GM19438 (cell line): ENCODE measurements around the gene SMARCD3.

Experiments
- ATAC-seq: cut with Tn5 transposase; IDR thresholded peaks from one replicate; pipeline ENCODE4 v1.9.1; 2021; ENCODE audit warnings: low read depth; ENCODE audit not compliant: unreplicated experiment

The SMARCD3 gene

GRCh38 chr7:151193203-151193978 is 55.1 kb downstream of the SMARCD3 start:
- ATAC-seq = no peak

DNA sequence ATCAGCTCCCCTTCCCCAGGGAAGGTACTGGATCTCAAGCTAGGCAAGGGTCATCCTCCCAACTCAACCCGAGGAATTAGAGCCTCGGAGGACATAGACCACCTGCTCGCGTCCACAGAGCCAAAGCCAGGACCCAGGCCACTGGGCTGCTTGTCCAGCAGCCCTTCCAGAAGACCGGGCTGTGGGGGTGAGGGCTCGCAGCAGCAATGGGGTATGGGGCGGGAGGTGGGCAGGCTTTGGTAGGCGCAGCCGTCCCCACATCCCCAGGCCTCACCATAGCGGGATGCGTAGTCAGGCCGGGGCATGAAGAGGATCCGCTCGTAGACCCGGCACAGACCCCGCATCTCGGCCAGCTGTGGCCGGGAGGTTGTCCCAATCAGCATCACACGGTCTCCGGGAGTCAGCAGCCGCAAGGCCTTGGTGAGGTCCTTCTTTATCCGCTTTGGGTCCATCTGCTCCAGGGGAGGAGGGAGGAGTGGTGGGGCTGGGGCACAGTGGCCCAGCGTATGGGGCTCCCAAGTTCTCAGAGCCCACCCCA is 56.4 kb downstream of the SMARCD3 start:
- ATAC-seq = no peak

DNA sequence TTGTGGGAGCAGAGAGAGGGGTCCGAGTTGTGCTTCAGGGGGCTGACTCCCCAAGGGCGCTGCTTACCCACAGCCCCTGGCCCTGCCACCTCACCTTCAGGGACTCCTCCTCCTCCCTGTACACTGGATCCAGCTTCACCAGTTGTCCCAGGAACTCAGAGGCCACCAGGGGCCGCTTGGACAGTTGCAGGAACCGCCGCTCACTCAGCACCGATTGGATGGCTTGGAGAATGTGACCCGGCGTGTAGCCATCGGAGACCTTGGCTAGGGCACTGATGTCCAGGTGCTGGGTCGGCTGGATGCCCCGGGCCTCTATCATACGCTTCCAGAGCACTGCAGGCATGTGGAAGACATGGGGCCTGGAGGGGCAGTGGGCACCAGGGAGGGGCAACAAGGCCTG is 57.0 kb downstream of the SMARCD3 start:
- ATAC-seq = no peak

DNA sequence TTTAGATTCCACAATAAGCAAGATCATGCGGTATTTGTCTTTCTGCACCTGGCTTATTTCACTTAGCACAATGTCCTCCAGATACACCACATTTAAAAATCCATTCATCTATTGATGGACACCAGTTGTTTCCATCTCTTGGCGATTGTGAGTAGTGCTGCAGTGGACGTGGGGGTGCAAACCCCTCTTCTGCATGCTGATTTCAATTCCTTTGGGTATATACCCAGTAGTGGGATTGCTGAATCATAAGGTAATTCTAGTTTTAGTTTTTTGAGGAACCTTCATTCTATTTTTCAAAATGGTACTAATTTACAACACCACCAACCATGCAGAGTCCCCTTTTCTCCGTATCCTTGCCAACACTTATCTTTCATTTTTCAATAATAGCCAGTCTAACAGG is 59.5 kb downstream of the SMARCD3 start:
- ATAC-seq = no peak
